Prostate gland (tissue), 2 donors: ENCODE results near the gene POU5F1.

Source experiments
- CTCF ChIP-seq, 4 experiments: fragments of 200-600 bp in 2 of 4; fragments of 450-650 bp in 2 of 4; sonication (generic) in 2 of 4; IDR thresholded peaks; 1 replicate in 3 of 4; 2 replicates in 1 of 4; pipeline ENCODE4 v1.5.1; 2016 to 2019; ENCODE audit warnings: antibody characterized with exemption in 4 of 4, mild to moderate bottlenecking in 2 of 4, moderate library complexity in 2 of 4
- POLR2A ChIP-seq: fragments of 450-650 bp; IDR thresholded peaks from one replicate; pipeline ENCODE4 v1.6.1; 2016; ENCODE audit warnings: antibody characterized with exemption, mild to moderate bottlenecking
- POLR2AphosphoS5 ChIP-seq: sonication (generic); formaldehyde crosslinking; IDR thresholded peaks from one replicate; pipeline ENCODE4 v1.6.1; 2017; ENCODE audit warnings: antibody characterized with exemption

- TF ChIP-seq CTCF (IDR thresholded peaks at IDR 0.05), result no peak
- peak; percentile 16 for TF ChIP-seq POLR2A
- TF ChIP-seq POLR2AphosphoS5, result peak; percentile 86
Measured at GRCh38 chr6:31125162-31125561, 45.3 kb downstream of the POU5F1 start.
